T-cell (primary cell): ENCODE results near the gene BCR. TPM values are rescaled to one million over a fixed set of nuclear protein-coding genes. Genes with fewer than 3 reads are reported as not detected.
A peak's percentile ranks its signal among the peaks of the same experiment; 100 is the strongest.

Experiments
- ATAC-seq, 4 experiments: fragments of 200-7000 bp in 3 of 4; fragments of 150-1000 bp in 1 of 4; cut with Tn5 transposase; replicated peaks in 1 of 4; 1 replicate in 3 of 4; 2 replicates in 1 of 4; pipeline ENCODE4 v1.10.0; 2021; ENCODE audit warnings: moderate library complexity in 3 of 4, mild to moderate bottlenecking in 2 of 4, moderate number of reproducible peaks in 1 of 4
- CTCF ChIA-PET, 2 donors: fragments of 300-600 bp; sonication (Branson Sonifier 250); formaldehyde crosslinking; loops; one replicate each; lab custom pipeline; 2022; ENCODE audit warnings: antibody characterized with exemption in 2 of 2; lab: Charles Lee
- POLR2A ChIA-PET, 2 donors: fragments of 300-600 bp; sonication (Branson Sonifier 250); formaldehyde crosslinking; loops; one replicate each; lab custom pipeline; 2022; ENCODE audit warnings: antibody characterized with exemption in 2 of 2; lab: Charles Lee
- DNase-seq, 35 experiments: peaks; one replicate each; pipeline versions ENCODE4 v3.0.0 to v3.0.0-alpha.2; 2013 to 2023
- H3K27ac ChIP-seq: one replicate; pipeline ENCODE4 v1.5.1; 2013; ENCODE audit warnings: low read length
- H3K27me3 ChIP-seq, 2 experiments: replicated peaks in 1 of 2; 1 replicate in 1 of 2; 2 replicates in 1 of 2; pipeline versions ENCODE4 v1.6.1 to v1.7.0; 2013; ENCODE audit warnings: low read length in 1 of 2, mixed read lengths in 1 of 2; ENCODE audit not compliant: control insufficient read depth in 2 of 2, insufficient read depth in 2 of 2; ENCODE audit errors: extremely low read depth in 1 of 2
- H3K36me3 ChIP-seq, 2 donors: 1 replicate in 1 of 2; 2 replicates in 1 of 2; pipeline versions ENCODE4 v1.6.1 to v1.7.0; 2013; ENCODE audit warnings: low read length in 1 of 2; ENCODE audit not compliant: control insufficient read depth in 2 of 2, insufficient read depth in 1 of 2; ENCODE audit errors: extremely low read depth in 1 of 2
- H3K4me1 ChIP-seq, 2 experiments: 1 replicate in 1 of 2; 2 replicates in 1 of 2; pipeline versions ENCODE4 v1.6.1 to v1.7.0; 2013; ENCODE audit warnings: low read length in 2 of 2, mixed read lengths in 1 of 2; ENCODE audit not compliant: insufficient read depth in 2 of 2, control insufficient read depth in 1 of 2; ENCODE audit errors: extremely low read depth in 1 of 2
- H3K4me3 ChIP-seq, 2 donors: 1 replicate in 1 of 2; 2 replicates in 1 of 2; pipeline versions ENCODE4 v1.5.1 to v1.7.0; 2013; ENCODE audit warnings: mild to moderate bottlenecking in 2 of 2, low read length in 1 of 2, moderate library complexity in 1 of 2; ENCODE audit not compliant: control insufficient read depth in 1 of 2; ENCODE audit errors: extremely low read depth in 1 of 2
- H3K9me3 ChIP-seq: 2 replicates; pipeline ENCODE4 v1.7.0; 2013
- H3K27ac Mint-ChIP-seq, 2 donors: one replicate each; pipeline ENCODE4 v1.8.0; 2020 to 2021; ENCODE audit warnings: mild to moderate bottlenecking in 2 of 2, mixed read lengths in 2 of 2
- H3K27me3 Mint-ChIP-seq, 2 donors: one replicate each; pipeline ENCODE4 v1.8.0; 2021 to 2022; ENCODE audit warnings: mixed read lengths in 2 of 2
- H3K36me3 Mint-ChIP-seq: one replicate; pipeline ENCODE4 v1.8.0; 2021; ENCODE audit warnings: mixed read lengths
- H3K4me1 Mint-ChIP-seq, 3 donors: one replicate each; pipeline ENCODE4 v1.8.0; 2020 to 2022; ENCODE audit warnings: mixed read lengths in 3 of 3, mild to moderate bottlenecking in 1 of 3
- H3K4me3 Mint-ChIP-seq, 3 donors: one replicate each; pipeline ENCODE4 v1.8.0; 2020 to 2022; ENCODE audit warnings: mild to moderate bottlenecking in 3 of 3, mixed read lengths in 3 of 3, moderate library complexity in 3 of 3
- H3K9me3 Mint-ChIP-seq, 3 donors: one replicate each; pipeline ENCODE4 v1.8.0; 2020 to 2022; ENCODE audit warnings: mixed read lengths in 3 of 3
- WGBS: methylation state at CpG from one replicate; pipeline ENCODE4 v1.1.5; 2013; ENCODE audit warnings: missing lambda C conversion rate; ENCODE audit not compliant: insufficient coverage; 5-methylcytosine and 5-hydroxymethylcytosine counted together
- total RNA-seq, 35 experiments: library from RNA in 6 of 35; stranded (reverse) in 6 of 35; fragments of 120-200 nt in 1 of 35; gene quantifications; one replicate each; pipeline versions ENCODE4 v1.2.1 to v1.2.4 and lab custom pipeline; 2013 to 2026

Gene BCR
- total RNA-seq, 5 donors from 2014 or later (not counting 1 experiment from before 2014, with no cell fraction given) = 74.6 to 103 (median 85.5) TPM

GRCh38 chr22:23222793-23223568 lies 42.7 kb downstream of the BCR start:
- ChIA-PET CTCF (no interaction called here), POLR2A (no interaction called here)
- Histone ChIP-seq H3K9me3 (no peaks in the 10 kb centered on the region), H3K27ac (peak overlapping the region; percentile 41), H3K27me3 (no peaks in the 10 kb centered on the region), H3K36me3 (no peaks in the 10 kb centered on the region), H3K4me1 (peaks cover 65 to 98% of the 10 kb centered on the region in 2 experiments), H3K4me3 (no peak overlapping the region)
- Mint-ChIP-seq H3K4me1 (peaks cover 99 to 100% (median 100%) of the 10 kb centered on the region in 3 donors), H3K4me3 (peak overlapping the region in 1 of 3 donors; percentile 88), H3K36me3 (peaks cover 11% of the 10 kb centered on the region), H3K27me3 (no peaks in the 10 kb centered on the region), H3K9me3 (peaks cover 0 to 8% (median 3%) of the 10 kb centered on the region in 3 donors), H3K27ac (peak overlapping the region; percentile 92 to 97)
- DNase-seq (no peak), ATAC-seq (no peak)
- WGBS = 90% methylated on average over 2 of the region's 4 CpGs

DNA sequence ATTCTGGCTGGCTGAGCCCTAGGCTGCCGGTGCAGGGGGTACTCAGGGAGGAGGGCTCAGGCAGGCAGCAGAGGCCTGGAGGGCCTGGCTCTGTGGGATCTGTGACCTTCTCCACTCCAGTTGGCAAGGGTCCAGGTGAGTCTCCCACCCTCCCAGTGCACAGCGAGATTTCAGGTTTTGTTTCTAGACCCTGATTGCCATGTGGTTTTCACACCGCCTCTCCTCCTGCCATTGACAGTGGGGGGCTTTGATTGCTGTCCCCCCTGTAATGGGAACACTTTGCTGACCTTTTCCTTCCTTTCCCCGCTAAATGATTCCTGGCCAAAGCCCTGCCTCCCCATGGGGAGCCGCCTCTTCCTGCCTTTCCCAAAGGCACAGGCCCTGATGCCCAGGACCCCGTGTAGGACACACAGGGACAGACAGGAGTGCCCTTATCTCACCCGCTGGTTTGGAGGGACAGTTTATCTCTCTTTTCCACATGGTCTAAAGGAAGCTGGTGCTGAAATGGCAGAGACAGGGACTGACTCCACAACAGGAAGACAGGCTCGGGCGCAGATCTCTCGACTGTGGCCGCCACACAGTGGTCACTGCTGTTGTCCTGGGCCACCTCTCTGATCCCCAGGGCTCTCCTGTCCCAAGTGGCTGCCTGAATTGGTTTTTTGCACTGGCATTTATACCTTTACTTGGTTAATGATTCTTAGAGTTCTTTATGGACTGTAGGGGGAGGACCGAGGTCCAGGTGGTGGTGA lies 43.4 kb downstream of the BCR start:
- no peaks in the 10 kb centered on the region for H3K27me3 Mint-ChIP-seq
- no peak for ATAC-seq
- no peak overlapping the region for H3K4me3 ChIP-seq
- no peaks in the 10 kb centered on the region for H3K9me3 ChIP-seq
- POLR2A ChIA-PET = no interaction called here
- no peak for DNase-seq
- 77% methylated on average over 7 of the region's 12 CpGs for WGBS
- CTCF ChIA-PET = no interaction called here
- peaks cover 3 to 13% (median 7%) of the 10 kb centered on the region in 3 donors for H3K9me3 Mint-ChIP-seq
- H3K4me3 Mint-ChIP-seq = peak overlapping the region in 1 of 3 donors; percentile 88
- H3K36me3 Mint-ChIP-seq = peaks cover 18% of the 10 kb centered on the region
- peaks cover 59 to 91% of the 10 kb centered on the region in 2 experiments for H3K4me1 ChIP-seq
- peak overlapping the region; percentile 41 for H3K27ac ChIP-seq
- H3K4me1 Mint-ChIP-seq = peaks cover 96 to 100% (median 99%) of the 10 kb centered on the region in 3 donors
- no peaks in the 10 kb centered on the region for H3K36me3 ChIP-seq
- H3K27me3 ChIP-seq = no peaks in the 10 kb centered on the region
- H3K27ac Mint-ChIP-seq = peak overlapping the region; percentile 92 to 97

- H3K27ac Mint-ChIP-seq = peak overlapping the region; percentile 92 to 97
- peak overlapping the region in 2 of 3 donors; percentile 47 to 57 for H3K4me3 Mint-ChIP-seq
- 100% methylated on average over 5 of the region's 7 CpGs for WGBS
- ChIA-PET POLR2A (no interaction called here), CTCF (no interaction called here)
- Histone ChIP-seq H3K4me1 (peaks cover 50 to 85% of the 10 kb centered on the region in 2 experiments), H3K9me3 (no peaks in the 10 kb centered on the region), H3K36me3 (peaks cover 2 to 4% of the 10 kb centered on the region in 2 donors), H3K27me3 (no peaks in the 10 kb centered on the region), H3K27ac (peak overlapping the region; percentile 59), H3K4me3 (no peak overlapping the region)
- H3K4me1 Mint-ChIP-seq = peaks cover 91 to 98% (median 96%) of the 10 kb centered on the region in 3 donors
- H3K27me3 Mint-ChIP-seq = no peaks in the 10 kb centered on the region
- ATAC-seq = no peak
- peaks cover 6 to 18% (median 14%) of the 10 kb centered on the region in 3 donors for H3K9me3 Mint-ChIP-seq
- peaks cover 29% of the 10 kb centered on the region for H3K36me3 Mint-ChIP-seq
- no peak for DNase-seq
These were observed 44.5 kb downstream of the BCR start for GRCh38 chr22:23224846-23225245.

GRCh38 chr22:23225337-23225723 lies 45.0 kb downstream of the BCR start:
- no peak for DNase-seq
- WGBS = 92% methylated on average over 7 of the region's 10 CpGs
- peaks cover 91 to 98% (median 96%) of the 10 kb centered on the region in 3 donors for H3K4me1 Mint-ChIP-seq
- ChIA-PET POLR2A (no interaction called here), CTCF (no interaction called here)
- H3K4me3 Mint-ChIP-seq = peak overlapping the region in 2 of 3 donors; percentile 25 to 57
- Histone ChIP-seq H3K4me3 (no peak overlapping the region), H3K9me3 (no peaks in the 10 kb centered on the region), H3K36me3 (peaks cover 2 to 6% of the 10 kb centered on the region in 2 donors), H3K27ac (peak overlapping the region; percentile 59), H3K4me1 (peaks cover 45 to 83% of the 10 kb centered on the region in 2 experiments), H3K27me3 (no peaks in the 10 kb centered on the region)
- no peaks in the 10 kb centered on the region for H3K27me3 Mint-ChIP-seq
- H3K27ac Mint-ChIP-seq = peak overlapping the region; percentile 92 to 97
- peak in 1 of 4 experiments; percentile 2 for ATAC-seq
- peaks cover 34% of the 10 kb centered on the region for H3K36me3 Mint-ChIP-seq
- peaks cover 6 to 18% (median 17%) of the 10 kb centered on the region in 3 donors for H3K9me3 Mint-ChIP-seq

GRCh38 chr22:23225724-23226496 lies 45.6 kb downstream of the BCR start:
- peaks cover 39 to 83% of the 10 kb centered on the region in 2 experiments for H3K4me1 ChIP-seq
- peaks cover 6 to 18% (median 17%) of the 10 kb centered on the region in 3 donors for H3K9me3 Mint-ChIP-seq
- DNase-seq = peak in 32 of 35 experiments; percentile 31 to 71 (median 52)
- ChIA-PET CTCF (interaction anchor here in 1 of 2 donors (1.1 kb wide), 1 partner anchor 10 kb away, joined by 3 read pairs; no protein-coding TSS in a partner anchor), POLR2A (interaction anchor here in 1 of 2 donors (0.6 kb wide), 1 partner anchor 638 kb away, joined by 3 read pairs; no protein-coding TSS in a partner anchor)
- no peaks in the 10 kb centered on the region for H3K27me3 ChIP-seq
- H3K36me3 Mint-ChIP-seq = peaks cover 39% of the 10 kb centered on the region
- H3K27me3 Mint-ChIP-seq = no peaks in the 10 kb centered on the region
- H3K9me3 ChIP-seq = no peaks in the 10 kb centered on the region
- WGBS = 49% methylated on average over 2 of the region's 8 CpGs
- peak overlapping the region; percentile 25 to 57 (median 54) for H3K4me3 Mint-ChIP-seq
- peak overlapping the region; percentile 92 to 97 for H3K27ac Mint-ChIP-seq
- H3K36me3 ChIP-seq = peaks cover 2 to 8% of the 10 kb centered on the region in 2 donors
- peak; percentile 84 to 92 (median 88) for ATAC-seq
- H3K4me1 Mint-ChIP-seq = peaks cover 91 to 98% (median 96%) of the 10 kb centered on the region in 3 donors
- H3K27ac ChIP-seq = peak overlapping the region; percentile 59
- H3K4me3 ChIP-seq = no peak overlapping the region
